ENCODE results near the gene KLHL29. TPM values are rescaled to one million over a fixed set of nuclear protein-coding genes. Genes with fewer than 3 reads are reported as not detected.

Gene KLHL29
- total RNA-seq, 4 donors from 2014 or later, result 2.2 to 3.3 (median 2.7) TPM

GRCh38 chr2:23708771-23709170, 323.8 kb downstream of the KLHL29 start:
- H3K36me3 ChIP-seq, result peaks cover 0 to 3% of the 10 kb centered on the region in 2 donors

GRCh38 chr2:23709311-23709710, 324.3 kb downstream of the KLHL29 start:
- DNase-seq, result no peak
- peaks cover 0 to 3% of the 10 kb centered on the region in 2 donors for H3K36me3 ChIP-seq
- WGBS, 2 donors, result 95 to 99% methylated on average over 8 of the region's 8 CpGs
- H3K9me3 ChIP-seq, result no peaks in the 10 kb centered on the region
- no peak overlapping the region for H3K27ac ChIP-seq
- peaks cover 0 to 11% of the 10 kb centered on the region in 2 donors for H3K4me1 ChIP-seq
- H3K27me3 ChIP-seq, result no peaks in the 10 kb centered on the region
- no peak overlapping the region for H3K4me3 ChIP-seq (replicated peaks in 1 of 3)
- TF ChIP-seq CTCF (IDR thresholded peaks at IDR 0.05), result no peak
- no peak for TF ChIP-seq POLR2A (IDR thresholded peaks at IDR 0.05)
- intact Hi-C loops (cut with DNase I), result no loop called here

More at GRCh38 chr2:23708771-23709170, 323.8 kb downstream of the KLHL29 start:
- no peaks in the 10 kb centered on the region for H3K27me3 ChIP-seq
- 96 to 97% methylated on average over 6 of the region's 6 CpGs for WGBS, 2 donors
- H3K27ac ChIP-seq, result no peak overlapping the region
- no peak for DNase-seq
- TF ChIP-seq POLR2A (IDR thresholded peaks at IDR 0.05) (no peak), CTCF (IDR thresholded peaks at IDR 0.05) (no peak)
- H3K4me3 ChIP-seq (replicated peaks in 1 of 3), result no peak overlapping the region
- H3K9me3 ChIP-seq, result no peaks in the 10 kb centered on the region
- H3K4me1 ChIP-seq, result peaks cover 0 to 11% of the 10 kb centered on the region in 2 donors
- intact Hi-C loops (cut with DNase I), result no loop called here

GRCh38 chr2:23711979-23712755, 327.2 kb downstream of the KLHL29 start:
- peak in 1 of 2 donors; percentile 29 for DNase-seq
- Histone ChIP-seq H3K4me1 (peaks cover 0 to 11% of the 10 kb centered on the region in 2 donors), H3K27me3 (no peaks in the 10 kb centered on the region), H3K9me3 (no peaks in the 10 kb centered on the region), H3K27ac (no peak overlapping the region), H3K4me3 (replicated peaks in 1 of 3) (no peak overlapping the region), H3K36me3 (no peaks in the 10 kb centered on the region)
- TF ChIP-seq POLR2A (IDR thresholded peaks at IDR 0.05) (no peak), CTCF (IDR thresholded peaks at IDR 0.05) (no peak)
- intact Hi-C loops (cut with DNase I), result no loop called here
- 58 to 59% methylated on average over 7 of the region's 7 CpGs for WGBS, 2 donors

GRCh38 chr2:23712756-23713151, 327.8 kb downstream of the KLHL29 start:
- no peaks in the 10 kb centered on the region for H3K36me3 ChIP-seq
- no peak for TF ChIP-seq POLR2A (IDR thresholded peaks at IDR 0.05)
- no peak for TF ChIP-seq CTCF (IDR thresholded peaks at IDR 0.05)
- no peak overlapping the region for H3K4me3 ChIP-seq (replicated peaks in 1 of 3)
- H3K9me3 ChIP-seq, result no peaks in the 10 kb centered on the region
- intact Hi-C loops (cut with DNase I), result no loop called here
- H3K27me3 ChIP-seq, result no peaks in the 10 kb centered on the region
- no peak for DNase-seq
- H3K27ac ChIP-seq, result no peak overlapping the region
- WGBS, 2 donors, result 49 to 72% methylated on average over 2 of the region's 2 CpGs
- H3K4me1 ChIP-seq, result peaks cover 0 to 11% of the 10 kb centered on the region in 2 donors

- no peaks in the 10 kb centered on the region for H3K9me3 ChIP-seq
- H3K36me3 ChIP-seq, result no peaks in the 10 kb centered on the region
- no peak overlapping the region for H3K4me3 ChIP-seq (replicated peaks in 1 of 3)
- no peak for TF ChIP-seq POLR2A (IDR thresholded peaks at IDR 0.05)
- TF ChIP-seq CTCF (IDR thresholded peaks at IDR 0.05), result no peak
- DNase-seq, result no peak
- peaks cover 0 to 11% of the 10 kb centered on the region in 2 donors for H3K4me1 ChIP-seq
- intact Hi-C loops (cut with DNase I), result no loop called here
- no peaks in the 10 kb centered on the region for H3K27me3 ChIP-seq
- H3K27ac ChIP-seq, result no peak overlapping the region
- WGBS, 2 donors, result 90 to 91% methylated on average over 5 of the region's 5 CpGs
These were observed 328.4 kb downstream of the KLHL29 start for GRCh38 chr2:23713351-23713750.

Measured in thyroid gland (tissue), 4 donors.